Ovary (tissue), 9 donors: ENCODE measurements around the gene AP2B1. TPM values are rescaled to one million over a fixed set of nuclear protein-coding genes. Genes with fewer than 3 reads are reported as not detected.

Source experiments
- DNase-seq, 5 donors: peaks; one replicate each; pipeline ENCODE4 v3.0.0-alpha.2; 2019 to 2020
- H3K27ac ChIP-seq, 2 donors: fragments of 200-600 bp; one replicate each; pipeline versions ENCODE4 v1.5.1 to v1.8.0; 2019 to 2022
- H3K27me3 ChIP-seq: fragments of 200-600 bp; one replicate; pipeline ENCODE4 v1.8.0; 2022
- H3K36me3 ChIP-seq: fragments of 200-600 bp; sonication (generic); one replicate; pipeline ENCODE4 v1.5.1; 2019
- H3K4me1 ChIP-seq: one replicate; pipeline ENCODE4 v1.8.1; 2013; ENCODE audit warnings: mild to moderate bottlenecking, moderate library complexity; ENCODE audit not compliant: insufficient read depth
- H3K4me3 ChIP-seq: fragments of 200-600 bp; sonication (generic); one replicate; pipeline ENCODE4 v1.5.1; 2017
- H3K9me3 ChIP-seq, 2 donors: fragments of 200-600 bp in 1 of 2; sonication (generic) in 1 of 2; one replicate each; pipeline versions ENCODE4 v1.5.1 to v1.8.1; 2013 to 2019; ENCODE audit warnings: mild to moderate bottlenecking in 1 of 2, moderate library complexity in 1 of 2
- EP300 ChIP-seq: sonication (generic); formaldehyde crosslinking; IDR thresholded peaks from one replicate; pipeline ENCODE4 v1.6.1; 2017; ENCODE audit warnings: antibody characterized with exemption
- POLR2A ChIP-seq: fragments of 450-650 bp; IDR thresholded peaks from one replicate; pipeline ENCODE4 v1.6.1; 2017; ENCODE audit warnings: antibody characterized with exemption, mild to moderate bottlenecking, moderate library complexity
- WGBS, 3 donors: extraction: QIAGEN DNeasy Blood & Tissue Kit in 1 of 3; methylation state at CpG; one replicate each; pipeline versions ENCODE4 v1.1.5 to v1.1.7; 2013 to 2017; 5-methylcytosine and 5-hydroxymethylcytosine counted together
- intact Hi-C, 4 donors: fragments of 100-400 bp; cut with DNase I; formaldehyde crosslinking; loops; one replicate each; pipeline versions ENCODE4 v1.11.0 to v1.15.1; 2022 to 2023
- polyA plus RNA-seq, 2 donors: library from polyadenylated mRNA; stranded (reverse); fragments of 200-250 nt in 1 of 2; fragments of 350-450 nt in 1 of 2; fragmentation: Illumina TruSeq in 1 of 2; extraction: RNeasy Lipid Tissue Mini Kit (QIAGEN cat#74804) in 1 of 2; gene quantifications; one replicate each; pipeline ENCODE4 v1.2.3, GENCODE V29; 2013 to 2014
- total RNA-seq, 7 donors: library from RNA; depleted of rRNA in 2 of 7; stranded (reverse); fragments of >200 nt in 2 of 7; fragmentation: NEBNext Ultra II Directional in 3 of 7; extraction: Animal tissue kit (Norgen Biotek cat#: 25700) in 3 of 7; gene quantifications; one replicate each; pipeline versions ENCODE4 v1.1.0 to v1.2.4, GENCODE V29; 2016 to 2023
- TF ChIP-seq, protein P1 (sequence below), 3 donors: fragments of 450-650 bp in 2 of 3; fragments of 200-600 bp in 1 of 3; IDR thresholded peaks; one replicate each; pipeline versions ENCODE4 v1.5.1 to v1.8.0; 2016 to 2022; ENCODE audit warnings: antibody characterized with exemption in 3 of 3, mild to moderate bottlenecking in 1 of 3
- donor health status: DM: no; HTN: no; CAD: no; lungs with moderate emphysema.
- donor health status: DM: no; HTN: no; CAD: no.
- donor health status: Bipolar disorder and iron deficiency.
- donor health status: DM: yes; HTN: yes; CAD: no.
- donor health status: DM: no; HTN: no; CAD: no.
- donor health status: DM: yes; HTN: yes; CAD: no.

Gene AP2B1
- total and polyA plus RNA-seq, 9 donors, result 42.6 to 170 (median 139) TPM

- 27 to 40% (median 30%) methylated on average over 8 of the region's 8 CpGs for WGBS, 3 donors
- no peaks in the 10 kb centered on the region for H3K36me3 ChIP-seq
- intact Hi-C loops, result loop anchor here in 1 of 4 donors (10.0 kb wide), 1 partner anchor 204 kb away; no protein-coding TSS in a partner anchor
- TF ChIP-seq POLR2A (no peak), EP300 (no peak)
- TF ChIP-seq, protein P1, sequence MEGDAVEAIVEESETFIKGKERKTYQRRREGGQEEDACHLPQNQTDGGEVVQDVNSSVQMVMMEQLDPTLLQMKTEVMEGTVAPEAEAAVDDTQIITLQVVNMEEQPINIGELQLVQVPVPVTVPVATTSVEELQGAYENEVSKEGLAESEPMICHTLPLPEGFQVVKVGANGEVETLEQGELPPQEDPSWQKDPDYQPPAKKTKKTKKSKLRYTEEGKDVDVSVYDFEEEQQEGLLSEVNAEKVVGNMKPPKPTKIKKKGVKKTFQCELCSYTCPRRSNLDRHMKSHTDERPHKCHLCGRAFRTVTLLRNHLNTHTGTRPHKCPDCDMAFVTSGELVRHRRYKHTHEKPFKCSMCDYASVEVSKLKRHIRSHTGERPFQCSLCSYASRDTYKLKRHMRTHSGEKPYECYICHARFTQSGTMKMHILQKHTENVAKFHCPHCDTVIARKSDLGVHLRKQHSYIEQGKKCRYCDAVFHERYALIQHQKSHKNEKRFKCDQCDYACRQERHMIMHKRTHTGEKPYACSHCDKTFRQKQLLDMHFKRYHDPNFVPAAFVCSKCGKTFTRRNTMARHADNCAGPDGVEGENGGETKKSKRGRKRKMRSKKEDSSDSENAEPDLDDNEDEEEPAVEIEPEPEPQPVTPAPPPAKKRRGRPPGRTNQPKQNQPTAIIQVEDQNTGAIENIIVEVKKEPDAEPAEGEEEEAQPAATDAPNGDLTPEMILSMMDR (IDR thresholded peaks at IDR 0.05), result no peak
- H3K27me3 ChIP-seq, result no peaks in the 10 kb centered on the region
- H3K9me3 ChIP-seq, result no peaks in the 10 kb centered on the region
- peaks cover 2% of the 10 kb centered on the region for H3K4me1 ChIP-seq
- H3K27ac ChIP-seq, result no peak overlapping the region
- peak overlapping the region; percentile 22 for H3K4me3 ChIP-seq
- peak in 1 of 5 donors; percentile 25 for DNase-seq
Measured at GRCh38 chr17:35540589-35541404, 46.3 kb upstream of the AP2B1 start.

DNA sequence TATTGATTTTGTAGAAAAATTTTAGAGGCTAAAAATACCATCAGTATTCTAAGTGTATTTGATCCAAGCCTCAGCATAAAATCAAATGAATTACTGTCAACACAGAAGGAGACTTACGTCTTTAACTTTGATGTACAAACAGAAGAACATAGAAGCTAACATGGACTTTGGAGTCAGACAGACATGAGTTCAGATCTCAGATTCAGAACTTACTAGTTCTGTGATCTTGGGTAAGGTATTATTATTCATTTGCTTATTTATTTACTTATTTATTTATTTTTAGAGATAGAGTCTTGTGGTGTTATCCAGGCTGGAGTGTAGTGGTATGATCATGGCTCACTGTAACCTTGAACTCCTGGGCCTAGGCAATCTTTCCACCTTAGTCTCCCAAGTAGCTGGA lies 45.7 kb upstream of the AP2B1 start:
- H3K4me1 ChIP-seq, result peaks cover 2% of the 10 kb centered on the region
- no peak for DNase-seq
- 22 to 45% (median 28%) methylated on average over 1 of the region's 1 CpG for WGBS, 3 donors
- H3K27me3 ChIP-seq, result no peaks in the 10 kb centered on the region
- H3K9me3 ChIP-seq, result no peaks in the 10 kb centered on the region
- intact Hi-C loops, result loop anchor here in 1 of 4 donors (10.0 kb wide), 1 partner anchor 203 kb away; no protein-coding TSS in a partner anchor
- H3K27ac ChIP-seq, result no peak overlapping the region
- no peak for TF ChIP-seq EP300
- no peak for TF ChIP-seq POLR2A
- TF ChIP-seq, protein P1 (IDR thresholded peaks at IDR 0.05), result no peak
- H3K4me3 ChIP-seq, result peak overlapping the region; percentile 22
- H3K36me3 ChIP-seq, result no peaks in the 10 kb centered on the region

DNA sequence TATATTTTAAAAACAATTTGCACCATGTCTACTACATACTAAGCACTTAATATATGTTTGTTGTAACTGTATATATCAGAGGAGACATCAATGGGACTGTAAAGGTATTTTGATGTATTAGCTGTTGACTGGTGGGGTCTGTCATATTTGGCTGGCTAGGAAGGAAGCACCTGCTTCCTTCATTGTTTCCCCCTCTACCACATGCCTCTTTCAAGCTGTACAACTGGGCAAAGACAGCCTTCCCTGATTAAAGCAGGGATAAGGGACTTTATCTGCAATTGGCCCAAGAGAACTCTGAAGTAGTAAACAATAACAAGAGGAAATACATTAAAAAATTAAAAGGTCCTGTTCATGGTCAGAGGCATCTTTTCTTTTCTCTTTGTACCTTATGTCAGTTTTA lies 44.1 kb upstream of the AP2B1 start:
- H3K9me3 ChIP-seq, result no peaks in the 10 kb centered on the region
- intact Hi-C loops, result loop anchor here in 1 of 4 donors (10.0 kb wide), 1 partner anchor 202 kb away; no protein-coding TSS in a partner anchor
- DNase-seq, result no peak
- peaks cover 2% of the 10 kb centered on the region for H3K4me1 ChIP-seq
- H3K27me3 ChIP-seq, result no peaks in the 10 kb centered on the region
- no peak overlapping the region for H3K27ac ChIP-seq
- H3K36me3 ChIP-seq, result no peaks in the 10 kb centered on the region
- no peak overlapping the region for H3K4me3 ChIP-seq
- no peak for TF ChIP-seq EP300
- no peak for TF ChIP-seq POLR2A
- TF ChIP-seq, protein P1 (IDR thresholded peaks at IDR 0.05), result no peak

DNA sequence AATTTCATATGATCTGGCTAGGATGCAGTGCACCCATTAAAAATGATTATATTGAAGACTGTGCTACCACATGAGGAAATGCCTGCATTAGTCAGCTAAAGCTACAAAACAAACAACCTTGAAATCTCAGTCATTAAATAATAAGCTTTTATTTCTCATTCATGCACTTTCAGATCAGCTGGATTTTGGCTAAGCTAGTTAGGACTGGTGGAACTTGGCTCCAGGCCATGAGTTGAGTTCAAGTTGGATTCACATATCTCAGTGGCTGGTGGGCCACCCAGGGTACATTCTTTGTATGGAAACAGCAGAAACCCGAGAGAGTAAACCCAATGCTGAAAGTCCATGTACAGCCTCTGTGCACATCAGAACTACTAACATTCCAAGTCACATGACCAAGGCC lies 43.3 kb upstream of the AP2B1 start:
- DNase-seq, result no peak
- Histone ChIP-seq H3K9me3 (no peaks in the 10 kb centered on the region), H3K4me3 (no peak overlapping the region), H3K4me1 (peaks cover 2% of the 10 kb centered on the region), H3K27ac (no peak overlapping the region), H3K36me3 (no peaks in the 10 kb centered on the region), H3K27me3 (no peaks in the 10 kb centered on the region)
- intact Hi-C loops, result loop anchor here in 1 of 4 donors (10.0 kb wide), 1 partner anchor 201 kb away; no protein-coding TSS in a partner anchor
- 30 to 63% (median 31%) methylated on average over 1 of the region's 1 CpG for WGBS, 3 donors
- no peak for TF ChIP-seq EP300
- TF ChIP-seq, protein P1 (IDR thresholded peaks at IDR 0.05), result no peak
- TF ChIP-seq POLR2A, result no peak
